Stimulated activated CD4-positive, alpha-beta T cell treated with anti-CD3 and anti-CD28 coated beads, TNF-alpha, amount 100 ng/mL, for 1 hour (primary cell): ENCODE data around the gene PGP.

ENCODE experiments used
- DNase-seq, 3 donors: peaks; one replicate each; pipeline ENCODE4 v3.0.0-alpha.2; 2020; ENCODE audit warnings: low read depth in 3 of 3, low spot score in 1 of 3

Gene PGP

DNA sequence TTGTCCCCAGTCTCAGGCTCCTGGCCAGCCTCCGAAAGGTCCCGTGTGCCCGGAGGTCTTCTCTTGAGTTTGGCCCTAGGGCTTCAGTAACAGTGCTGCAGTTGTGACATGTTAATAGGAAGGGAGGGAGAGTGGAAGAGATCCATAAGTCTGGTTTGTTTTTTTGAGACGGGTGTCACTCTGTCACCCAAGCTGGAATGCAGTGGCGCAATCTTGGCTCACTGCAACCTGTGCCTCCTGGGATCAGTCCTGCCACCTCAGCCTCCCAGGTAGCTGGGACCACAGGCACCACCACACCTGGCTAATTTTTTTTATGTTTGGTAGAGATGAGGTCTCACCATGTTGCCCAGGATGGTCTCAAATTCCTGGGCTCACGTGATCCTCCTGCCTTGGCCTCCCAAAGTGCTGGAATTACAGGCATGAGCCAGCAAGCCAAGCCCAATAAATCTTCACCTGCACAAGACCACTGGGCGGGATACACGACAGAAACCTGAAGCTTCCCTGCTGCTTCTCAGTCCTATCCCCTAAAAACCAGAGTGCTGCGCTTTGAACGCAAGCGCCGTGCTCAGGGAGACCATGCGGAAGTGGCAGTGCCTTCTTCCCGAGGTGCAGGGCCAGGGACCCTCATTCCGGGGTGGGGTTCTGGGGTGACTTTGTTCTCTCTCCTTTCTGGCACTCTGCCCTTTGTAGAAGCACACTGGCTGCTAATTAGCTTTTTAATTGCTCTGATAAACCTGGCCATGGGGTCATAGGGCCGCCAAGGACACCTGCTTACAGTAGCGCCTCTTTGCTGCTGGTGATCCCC, 48.2 kb downstream of the PGP start:
- no peak for DNase-seq

GRCh38 chr16:2165861-2166260, 48.8 kb downstream of the PGP start:
- DNase-seq = no peak

DNA sequence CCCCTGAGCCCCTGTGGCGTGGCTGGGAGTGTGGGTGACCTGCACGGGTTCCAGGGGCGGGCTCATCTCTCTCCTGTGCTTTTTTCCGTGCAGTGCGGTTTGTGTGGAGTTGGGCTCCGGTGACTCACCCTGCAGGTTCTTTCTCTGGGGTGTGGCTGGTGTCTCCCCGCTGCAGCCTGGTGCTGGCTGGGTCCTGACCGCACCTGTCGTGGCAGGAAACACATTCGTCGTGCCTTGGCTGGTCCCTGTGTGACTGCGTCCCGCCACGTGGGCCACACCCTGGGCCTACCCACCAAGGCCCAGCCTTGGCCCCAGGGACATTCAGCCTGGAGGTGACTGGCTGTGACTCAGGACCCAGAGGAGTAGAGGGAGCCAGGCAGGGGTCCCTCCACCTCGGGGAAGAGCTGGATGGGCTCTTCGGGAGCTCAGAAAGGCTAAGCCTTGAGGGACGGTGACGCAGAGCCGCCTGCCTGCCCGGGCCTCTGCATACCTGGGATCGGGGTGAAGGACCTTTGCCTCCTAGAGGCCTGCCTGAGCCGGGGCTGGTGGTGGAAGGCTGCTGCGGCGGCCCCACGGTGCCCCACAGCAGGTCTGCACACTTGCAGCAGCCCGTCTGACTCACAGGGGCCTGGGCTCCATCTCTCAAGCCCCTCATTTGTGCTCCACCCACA, 51.3 kb downstream of the PGP start:
- no peak for DNase-seq

GRCh38 chr16:2162676-2163118, 51.9 kb downstream of the PGP start:
- no peak for DNase-seq

- no peak for DNase-seq
Measured at GRCh38 chr16:2161911-2162310, 52.7 kb downstream of the PGP start.
